Lung (tissue), 12 donors: ENCODE data around the gene GJD4. TPM values are rescaled to one million over a fixed set of nuclear protein-coding genes. Genes with fewer than 3 reads are reported as not detected.

Source experiments
- ATAC-seq: fragments of 200-7000 bp; cut with Tn5 transposase; one replicate; pipeline ENCODE4 v1.9.1; 2020; ENCODE audit warnings: moderate number of reproducible peaks; ENCODE audit not compliant: insufficient read depth, low FRiP score
- DNase-seq, 3 donors: peaks; one replicate each; pipeline ENCODE4 v3.0.0-alpha.2; 2013 to 2017
- H3K27ac ChIP-seq, 2 donors: one replicate each; pipeline ENCODE4 v1.5.1; 2013; ENCODE audit warnings: mild to moderate bottlenecking in 2 of 2, moderate library complexity in 2 of 2, control low read depth in 1 of 2, inconsistent platforms in 1 of 2, low read depth in 1 of 2, low read length in 1 of 2
- H3K27me3 ChIP-seq, 3 donors: one replicate each; pipeline ENCODE4 v1.5.1; 2013; ENCODE audit warnings: low read length in 2 of 3; ENCODE audit not compliant: control insufficient read depth in 3 of 3, insufficient read depth in 3 of 3
- H3K36me3 ChIP-seq, 4 donors: one replicate each; pipeline ENCODE4 v1.5.1; 2013; ENCODE audit warnings: low read length in 4 of 4, mild to moderate bottlenecking in 1 of 4, moderate library complexity in 1 of 4; ENCODE audit not compliant: control insufficient read depth in 4 of 4, insufficient read depth in 4 of 4
- H3K4me1 ChIP-seq, 5 donors: one replicate each; pipeline ENCODE4 v1.5.1; 2013; ENCODE audit warnings: low read length in 5 of 5, mild to moderate bottlenecking in 2 of 5, moderate library complexity in 1 of 5; ENCODE audit not compliant: control insufficient read depth in 5 of 5, insufficient read depth in 5 of 5
- H3K4me3 ChIP-seq: one replicate; pipeline ENCODE4 v1.5.1; 2013; ENCODE audit warnings: mild to moderate bottlenecking, control low read depth, moderate library complexity
- H3K9ac ChIP-seq, 2 donors: one replicate each; pipeline ENCODE4 v1.5.1; 2013; ENCODE audit warnings: low read length in 2 of 2, control low read depth in 1 of 2; ENCODE audit not compliant: insufficient read depth in 1 of 2
- H3K9me3 ChIP-seq, 4 donors: one replicate each; pipeline ENCODE4 v1.5.1; 2013; ENCODE audit warnings: low read length in 3 of 4, mild to moderate bottlenecking in 1 of 4, moderate library complexity in 1 of 4; ENCODE audit not compliant: control insufficient read depth in 4 of 4, insufficient read depth in 3 of 4
- CTCF ChIP-seq: IDR thresholded peaks from 2 replicates; pipeline ENCODE4 v1.5.1; 2012; ENCODE audit warnings: mild to moderate bottlenecking; ENCODE audit errors: control extremely low read depth, extremely low read depth
- WGBS, 2 donors: extraction: QIAGEN DNeasy Blood & Tissue Kit; methylation state at CpG; one replicate each; pipeline ENCODE4 v1.1.7; 2013; 5-methylcytosine and 5-hydroxymethylcytosine counted together
- polyA plus RNA-seq, 2 donors: library from polyadenylated mRNA; stranded (reverse); fragments of 200-250 nt; gene quantifications; one replicate each; pipeline ENCODE4 v1.2.1, GENCODE V29; 2013
- total RNA-seq, 2 donors: library from RNA; depleted of rRNA in 1 of 2; stranded (reverse); fragments of >200 nt in 1 of 2; gene quantifications; one replicate each; pipeline ENCODE4 v1.2.1, GENCODE V29; 2014 to 2021
- donor health status: control.
- donor health status: control.
- donor health status: Bipolar disorder and iron deficiency.
- donor health status: healthy.
- donor health status: DM: yes; HTN: yes; CAD: no.

Gene GJD4
- total and polyA plus RNA-seq, 4 donors = 0.07 TPM; not detected in 3

GRCh38 chr10:35641676-35642034 lies 36.5 kb downstream of the GJD4 start:
- H3K9ac ChIP-seq = no peak overlapping the region
- peak overlapping the region; percentile 89 to 95 for H3K27ac ChIP-seq
- H3K9me3 ChIP-seq = peaks cover 0 to 5% (median 0%) of the 10 kb centered on the region in 4 donors
- ATAC-seq = peak; percentile 13
- WGBS, 2 donors = 0 to 1% methylated on average over 40 to 54 of the region's 54 CpGs
- no peaks in the 10 kb centered on the region for H3K36me3 ChIP-seq
- DNase-seq = peak in 2 of 3 donors; percentile 19 to 25
- H3K4me1 ChIP-seq = peaks cover 0 to 34% (median 4%) of the 10 kb centered on the region in 5 donors
- H3K27me3 ChIP-seq = peaks cover 0 to 37% (median 34%) of the 10 kb centered on the region in 3 donors
- peak overlapping the region; percentile 43 for H3K4me3 ChIP-seq
- TF ChIP-seq CTCF = no peak

GRCh38 chr10:35642035-35642792 lies 37.1 kb downstream of the GJD4 start, which contains the start of gene FZD8:
TSS of gene FZD8 (minus strand) at chr10:35642296. CDS start at chr10:35641429, 867 bp downstream.
- H3K4me1 ChIP-seq = peaks cover 0 to 32% (median 4%) of the 10 kb centered on the region in 5 donors
- H3K9me3 ChIP-seq = peaks cover 0 to 5% (median under 1%) of the 10 kb centered on the region in 4 donors
- peak within 1 kb of the TSS; percentile 89 to 95 for H3K27ac ChIP-seq
- H3K36me3 ChIP-seq = no peaks in the 10 kb centered on the region
- ATAC-seq = peak; percentile 90
- peaks cover 0 to 33% (median 32%) of the 10 kb centered on the region in 3 donors for H3K27me3 ChIP-seq
- no peak for TF ChIP-seq CTCF
- H3K4me3 ChIP-seq = peak within 1 kb of the TSS; percentile 58
- 0 to 1% methylated on average over 62 to 80 of the region's 80 CpGs for WGBS, 2 donors
- peak within 1 kb of the TSS in 1 of 2 donors; percentile 38 for H3K9ac ChIP-seq
- DNase-seq = peak; percentile 90 to 95 (median 90)

- Histone ChIP-seq H3K9ac (no peak overlapping the region), H3K4me3 (peak overlapping the region; percentile 29), H3K36me3 (no peaks in the 10 kb centered on the region), H3K27ac (peak overlapping the region in 1 of 2 donors; percentile 63), H3K27me3 (peaks cover 0 to 29% (median 26%) of the 10 kb centered on the region in 3 donors), H3K9me3 (peaks cover 0 to 5% (median 2%) of the 10 kb centered on the region in 4 donors), H3K4me1 (peaks cover 0 to 32% (median 4%) of the 10 kb centered on the region in 5 donors)
- no peak for ATAC-seq
- DNase-seq = no peak
- no peak for TF ChIP-seq CTCF
- 1% methylated on average over 17 of the region's 17 CpGs for WGBS, 2 donors
These were observed 37.6 kb downstream of the GJD4 start for GRCh38 chr10:35642793-35643114.
